ENCODE measurements around the gene SLC35B2.

- no peak for TF ChIP-seq CTCF (IDR thresholded peaks at IDR 0.05)
- TF ChIP-seq POLR2A (IDR thresholded peaks at IDR 0.05), result no peak
Observed at GRCh38 chr6:44224965-44225305, 32.4 kb downstream of the SLC35B2 start.

Data from body of pancreas (tissue), 4 donors.